DOHH2 (cell line): ENCODE results near the gene DEPDC1.

Source experiments
- H3F3A ChIP-seq: fragments of 200-600 bp; sonication (generic), shearing (Covaris generic); 2 replicates; pipeline ENCODE4 v1.6.0; 2016; ENCODE audit warnings: antibody characterized with exemption, mild to moderate bottlenecking; ENCODE audit not compliant: control insufficient read depth, insufficient read depth
- H3K27ac ChIP-seq: fragments of 200-600 bp; sonication (generic); 2 replicates; pipeline ENCODE4 v1.5.1; 2014; ENCODE audit warnings: low read depth, mild to moderate bottlenecking, low read length, moderate library complexity
- H3K27me3 ChIP-seq: fragments of 200-600 bp; sonication (generic); 2 replicates; pipeline ENCODE4 v1.6.1; 2014; ENCODE audit warnings: mild to moderate bottlenecking, low read length, mixed read lengths; ENCODE audit not compliant: control insufficient read depth
- H3K36me3 ChIP-seq: fragments of 200-600 bp; sonication (generic); 2 replicates; pipeline ENCODE4 v1.6.1; 2014; ENCODE audit warnings: mild to moderate bottlenecking, low read length, moderate library complexity, mixed read lengths; ENCODE audit not compliant: control insufficient read depth
- H3K4me1 ChIP-seq: fragments of 200-600 bp; sonication (generic); 2 replicates; pipeline ENCODE4 v1.6.1; 2014; ENCODE audit warnings: mild to moderate bottlenecking, low read length, mixed read lengths; ENCODE audit not compliant: control insufficient read depth
- H3K4me2 ChIP-seq: fragments of 200-600 bp; sonication (generic); 2 replicates; pipeline ENCODE4 v1.6.0; 2014; ENCODE audit warnings: mild to moderate bottlenecking, low read length, moderate library complexity
- H3K4me3 ChIP-seq: fragments of 200-600 bp; sonication (generic); 2 replicates; pipeline ENCODE4 v1.5.1; 2014; ENCODE audit warnings: mild to moderate bottlenecking, low read length, mixed read lengths
- H3K79me2 ChIP-seq: fragments of 200-600 bp; sonication (generic); 2 replicates; pipeline ENCODE4 v1.6.1; 2014; ENCODE audit warnings: mild to moderate bottlenecking, low read length, mixed read lengths; ENCODE audit not compliant: control insufficient read depth
- H3K9me2 ChIP-seq: fragments of 200-600 bp; sonication (generic); replicated peaks from 2 replicates; pipeline ENCODE4 v1.6.1; 2014; ENCODE audit warnings: mild to moderate bottlenecking, low read length, mixed read lengths; ENCODE audit not compliant: control insufficient read depth
- H3K9me3 ChIP-seq: fragments of 200-600 bp; sonication (generic); 2 replicates; pipeline ENCODE4 v1.6.1; 2014; ENCODE audit warnings: antibody characterized with exemption, low read length, mixed read lengths; ENCODE audit not compliant: control insufficient read depth, insufficient read depth
- H4K20me1 ChIP-seq: fragments of 200-600 bp; sonication (generic); 2 replicates; pipeline ENCODE4 v1.6.0; 2014; ENCODE audit warnings: low read depth, mild to moderate bottlenecking, antibody characterized with exemption, low read length, moderate library complexity; ENCODE audit not compliant: control insufficient read depth, insufficient read depth
- EZH2phosphoT487 ChIP-seq: fragments of 200-600 bp; sonication (generic); IDR thresholded peaks from 2 replicates; pipeline ENCODE4 v1.6.1; 2017; ENCODE audit warnings: borderline replicate concordance, mild to moderate bottlenecking, antibody characterized with exemption, low read length, moderate library complexity, mixed read lengths
- TF ChIP-seq, protein P1 (sequence below): fragments of 200-600 bp; sonication (generic); IDR thresholded peaks from one replicate; pipeline ENCODE4 v1.5.1; 2014; ENCODE audit warnings: antibody characterized with exemption, mild to moderate bottlenecking, low read depth, low read length; ENCODE audit not compliant: poor library complexity, severe bottlenecking

DEPDC1 gene

DNA sequence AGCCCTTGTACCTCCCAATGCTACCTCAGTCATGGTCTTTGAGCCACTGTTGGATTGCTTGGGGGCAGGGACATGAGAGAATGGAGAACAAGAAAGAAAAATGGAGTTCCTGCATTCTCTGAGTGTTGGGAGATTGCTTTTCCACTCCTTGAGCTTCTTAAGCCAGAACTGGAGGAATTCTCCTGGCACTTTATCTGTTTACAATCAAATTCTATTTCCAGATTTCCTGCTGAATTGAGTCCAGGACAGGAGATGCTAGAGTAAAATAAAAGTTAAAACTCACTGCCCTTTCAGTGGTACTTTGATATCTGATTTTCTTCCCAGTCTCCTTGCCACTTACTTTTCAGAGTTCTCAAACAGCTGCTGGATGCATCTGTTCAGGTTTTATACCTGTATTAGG is 24.4 kb upstream of the DEPDC1 start:
- TF ChIP-seq EZH2phosphoT487: no peak
- TF ChIP-seq, protein P1, sequence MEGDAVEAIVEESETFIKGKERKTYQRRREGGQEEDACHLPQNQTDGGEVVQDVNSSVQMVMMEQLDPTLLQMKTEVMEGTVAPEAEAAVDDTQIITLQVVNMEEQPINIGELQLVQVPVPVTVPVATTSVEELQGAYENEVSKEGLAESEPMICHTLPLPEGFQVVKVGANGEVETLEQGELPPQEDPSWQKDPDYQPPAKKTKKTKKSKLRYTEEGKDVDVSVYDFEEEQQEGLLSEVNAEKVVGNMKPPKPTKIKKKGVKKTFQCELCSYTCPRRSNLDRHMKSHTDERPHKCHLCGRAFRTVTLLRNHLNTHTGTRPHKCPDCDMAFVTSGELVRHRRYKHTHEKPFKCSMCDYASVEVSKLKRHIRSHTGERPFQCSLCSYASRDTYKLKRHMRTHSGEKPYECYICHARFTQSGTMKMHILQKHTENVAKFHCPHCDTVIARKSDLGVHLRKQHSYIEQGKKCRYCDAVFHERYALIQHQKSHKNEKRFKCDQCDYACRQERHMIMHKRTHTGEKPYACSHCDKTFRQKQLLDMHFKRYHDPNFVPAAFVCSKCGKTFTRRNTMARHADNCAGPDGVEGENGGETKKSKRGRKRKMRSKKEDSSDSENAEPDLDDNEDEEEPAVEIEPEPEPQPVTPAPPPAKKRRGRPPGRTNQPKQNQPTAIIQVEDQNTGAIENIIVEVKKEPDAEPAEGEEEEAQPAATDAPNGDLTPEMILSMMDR: no peak
- Histone ChIP-seq H4K20me1 (no peaks in the 10 kb centered on the region), H3K27ac (no peak overlapping the region), H3K36me3 (peaks cover 12% of the 10 kb centered on the region), H3K9me3 (0 out of 2 replicates have a peak, but pooled peaks cover 2% of the 10 kb centered on the region), H3K9me2 (no peaks in the 10 kb centered on the region), H3K79me2 (no peaks in the 10 kb centered on the region), H3K27me3 (no peaks in the 10 kb centered on the region), H3K4me1 (peaks cover 53% of the 10 kb centered on the region), H3K4me3 (no peak overlapping the region), H3K4me2 (no peak overlapping the region), H3F3A (peaks cover 11% of the 10 kb centered on the region; the same call in 1 of the 2 replicates)

DNA sequence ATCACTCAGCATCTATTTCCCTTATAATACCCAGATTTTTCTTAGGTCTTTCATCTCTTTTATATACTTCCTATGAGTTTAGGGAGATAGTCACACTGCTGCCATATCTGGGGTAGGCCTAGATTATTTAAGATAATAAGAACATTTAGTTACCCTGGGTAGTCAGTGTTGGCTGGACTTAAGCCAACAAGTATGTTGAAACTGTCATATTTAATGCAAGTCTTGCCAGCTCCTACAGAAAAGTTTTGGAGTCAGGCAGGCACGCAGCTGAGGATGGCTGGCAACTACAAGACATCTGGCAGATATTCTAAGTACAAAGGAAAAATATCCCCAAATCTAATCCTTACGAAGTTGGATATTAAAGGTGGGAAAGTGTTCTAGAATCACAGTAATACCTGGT is 19.2 kb upstream of the DEPDC1 start:
- no peak for TF ChIP-seq EZH2phosphoT487
- TF ChIP-seq, protein P1: no peak
- Histone ChIP-seq H3K4me1 (peaks cover 61% of the 10 kb centered on the region), H3K4me3 (no peak overlapping the region), H3F3A (peaks cover 11% of the 10 kb centered on the region), H3K27me3 (no peaks in the 10 kb centered on the region), H3K79me2 (no peaks in the 10 kb centered on the region), H3K9me3 (no peaks in the 10 kb centered on the region), H3K27ac (0 out of 2 replicates have a peak overlapping the region, but pooled peaks have one; percentile 5), H3K36me3 (peaks cover 8% of the 10 kb centered on the region), H4K20me1 (no peaks in the 10 kb centered on the region), H3K9me2 (no peaks in the 10 kb centered on the region), H3K4me2 (no peak overlapping the region)

- Histone ChIP-seq H3K4me1 (peaks cover 13% of the 10 kb centered on the region), H3K9me3 (no peaks in the 10 kb centered on the region), H3K36me3 (no peaks in the 10 kb centered on the region), H3K9me2 (no peaks in the 10 kb centered on the region), H3F3A (no peaks in the 10 kb centered on the region; the same call in 1 of the 2 replicates), H3K79me2 (no peaks in the 10 kb centered on the region), H3K4me3 (no peak overlapping the region), H3K27ac (no peak overlapping the region), H4K20me1 (no peaks in the 10 kb centered on the region), H3K27me3 (no peaks in the 10 kb centered on the region), H3K4me2 (no peak overlapping the region)
- TF ChIP-seq, protein P1: no peak
- TF ChIP-seq EZH2phosphoT487: no peak
Observed at GRCh38 chr1:68511254-68511653, 14.4 kb upstream of the DEPDC1 start.
